ENCODE measurements around the gene LONRF2. TPM values are rescaled to one million over a fixed set of nuclear protein-coding genes. Genes with fewer than 3 reads are reported as not detected.

LONRF2 gene
- total RNA-seq, 1 donor from 2014 or later: 9.2 TPM

GRCh38 chr2:100233061-100233460, 89.2 kb downstream of the LONRF2 start:
- Mint-ChIP-seq H3K4me1 (ENCODE audit: low read depth) (peaks cover 12% of the 10 kb centered on the region), H3K36me3 (ENCODE audit: insufficient read depth) (no peaks in the 10 kb centered on the region), H3K27me3 (peaks cover 28% of the 10 kb centered on the region), H3K9me3 (ENCODE audit: low read depth) (no peaks in the 10 kb centered on the region), H3K4me3 (ENCODE audit: low read depth) (no peak overlapping the region), H3K27ac (no peak overlapping the region)
- TF ChIP-seq CTCF (IDR thresholded peaks at IDR 0.05; ENCODE audit: unreplicated experiment): no peak
- no peak for DNase-seq (ENCODE audit: low spot score, unreplicated experiment)

- peaks cover 26% of the 10 kb centered on the region for H3K27me3 Mint-ChIP-seq
- no peak overlapping the region for H3K4me3 Mint-ChIP-seq (ENCODE audit: low read depth)
- H3K36me3 Mint-ChIP-seq (ENCODE audit: insufficient read depth): no peaks in the 10 kb centered on the region
- no peak for DNase-seq (ENCODE audit: low spot score, unreplicated experiment)
- no peak for TF ChIP-seq CTCF (IDR thresholded peaks at IDR 0.05; ENCODE audit: unreplicated experiment)
- peaks cover 7% of the 10 kb centered on the region for H3K4me1 Mint-ChIP-seq (ENCODE audit: low read depth)
- H3K27ac Mint-ChIP-seq: no peak overlapping the region
- H3K9me3 Mint-ChIP-seq (ENCODE audit: low read depth): no peaks in the 10 kb centered on the region
These were observed 91.5 kb downstream of the LONRF2 start for GRCh38 chr2:100230754-100231153.

GRCh38 chr2:100228967-100229366, 93.3 kb downstream of the LONRF2 start:
- TF ChIP-seq CTCF (IDR thresholded peaks at IDR 0.05; ENCODE audit: unreplicated experiment): peak; percentile 28
- Mint-ChIP-seq H3K4me1 (ENCODE audit: low read depth) (no peaks in the 10 kb centered on the region), H3K27me3 (peaks cover 30% of the 10 kb centered on the region), H3K27ac (no peak overlapping the region), H3K4me3 (ENCODE audit: low read depth) (no peak overlapping the region), H3K36me3 (ENCODE audit: insufficient read depth) (no peaks in the 10 kb centered on the region), H3K9me3 (ENCODE audit: low read depth) (no peaks in the 10 kb centered on the region)
- no peak for DNase-seq (ENCODE audit: low spot score, unreplicated experiment)

GRCh38 chr2:100228415-100228814, 93.9 kb downstream of the LONRF2 start:
- Mint-ChIP-seq H3K27ac (no peak overlapping the region), H3K9me3 (ENCODE audit: low read depth) (no peaks in the 10 kb centered on the region), H3K4me3 (ENCODE audit: low read depth) (no peak overlapping the region), H3K36me3 (ENCODE audit: insufficient read depth) (no peaks in the 10 kb centered on the region), H3K27me3 (peaks cover 33% of the 10 kb centered on the region), H3K4me1 (ENCODE audit: low read depth) (no peaks in the 10 kb centered on the region)
- no peak for DNase-seq (ENCODE audit: low spot score, unreplicated experiment)
- no peak for TF ChIP-seq CTCF (IDR thresholded peaks at IDR 0.05; ENCODE audit: unreplicated experiment)

GRCh38 chr2:100224988-100225710, 97.2 kb downstream of the LONRF2 start:
- H3K36me3 Mint-ChIP-seq (ENCODE audit: insufficient read depth): no peaks in the 10 kb centered on the region
- H3K4me1 Mint-ChIP-seq (ENCODE audit: low read depth): no peaks in the 10 kb centered on the region
- H3K9me3 Mint-ChIP-seq (ENCODE audit: low read depth): no peaks in the 10 kb centered on the region
- peaks cover 42% of the 10 kb centered on the region for H3K27me3 Mint-ChIP-seq
- no peak overlapping the region for H3K27ac Mint-ChIP-seq
- no peak overlapping the region for H3K4me3 Mint-ChIP-seq (ENCODE audit: low read depth)
- DNase-seq (ENCODE audit: low spot score, unreplicated experiment): no peak
- TF ChIP-seq CTCF (IDR thresholded peaks at IDR 0.05; ENCODE audit: unreplicated experiment): no peak

Measured in progenitor cell of endocrine pancreas (in vitro differentiated cells).